Keratinocyte (primary cell): ENCODE data around the gene TRPM3. TPM values are rescaled to one million over a fixed set of nuclear protein-coding genes. Genes with fewer than 3 reads are reported as not detected.

Experiments
- DNase-seq: peaks from one replicate; pipeline ENCODE4 v3.0.0-alpha.2; 2011; ENCODE audit warnings: low read depth, missing footprints, low spot score
- FAIRE-seq: peaks from 2 replicates; lab custom pipeline; 2011; peaks lifted over from hg19 to GRCh38; lab: Jason Lieb, UNC
- H2AFZ ChIP-seq: 2 replicates; pipeline ENCODE4 v1.6.0; 2012; ENCODE audit warnings: low read length, control low read depth, inconsistent platforms; ENCODE audit not compliant: control insufficient read depth
- H3K27ac ChIP-seq: 2 replicates; pipeline ENCODE4 v1.5.1; 2011; ENCODE audit warnings: low read length; ENCODE audit not compliant: control insufficient read depth, insufficient read depth
- H3K27me3 ChIP-seq: 3 replicates; pipeline ENCODE4 v1.6.0; 2011; ENCODE audit warnings: low read length; ENCODE audit not compliant: control insufficient read depth, insufficient read depth; ENCODE audit errors: extremely low read depth
- H3K36me3 ChIP-seq, 2 experiments: 2 replicates in 1 of 2; 3 replicates in 1 of 2; pipeline ENCODE4 v1.5.1; 2011; ENCODE audit warnings: low read length in 2 of 2, mild to moderate bottlenecking in 1 of 2; ENCODE audit not compliant: control insufficient read depth in 2 of 2, insufficient read depth in 2 of 2; ENCODE audit errors: extremely low read depth in 1 of 2
- H3K4me1 ChIP-seq: 3 replicates; pipeline ENCODE4 v1.5.1; 2011; ENCODE audit warnings: low read length; ENCODE audit not compliant: control insufficient read depth, insufficient read depth; ENCODE audit errors: extremely low read depth
- H3K4me2 ChIP-seq: 3 replicates; pipeline ENCODE4 v1.6.0; 2011; ENCODE audit warnings: low read depth, low read length; ENCODE audit not compliant: control insufficient read depth, insufficient read depth; ENCODE audit errors: extremely low read depth
- H3K4me3 ChIP-seq, 3 experiments: fragments of 200-600 bp in 1 of 3; sonication (generic) in 1 of 3; 2 replicates in 2 of 3; 3 replicates in 1 of 3; pipeline ENCODE4 v1.5.1; 2011 to 2016; ENCODE audit warnings: low read length in 3 of 3, mild to moderate bottlenecking in 3 of 3, control low read depth in 2 of 3, inconsistent platforms in 1 of 3, low read depth in 1 of 3, mixed read lengths in 1 of 3, mixed run types in 1 of 3, moderate library complexity in 1 of 3; ENCODE audit not compliant: control insufficient read depth in 2 of 3, insufficient read depth in 2 of 3; ENCODE audit errors: extremely low read depth in 1 of 3
- H3K79me2 ChIP-seq: 2 replicates; pipeline ENCODE4 v1.6.0; 2012; ENCODE audit warnings: low read length; ENCODE audit not compliant: control insufficient read depth, insufficient read depth
- H3K9ac ChIP-seq: 3 replicates; pipeline ENCODE4 v1.6.0; 2011; ENCODE audit warnings: low read length; ENCODE audit not compliant: control insufficient read depth, insufficient read depth; ENCODE audit errors: extremely low read depth
- H3K9me1 ChIP-seq: 3 replicates; pipeline ENCODE4 v1.6.0; 2011; ENCODE audit warnings: low read length; ENCODE audit not compliant: control insufficient read depth, insufficient read depth; ENCODE audit errors: extremely low read depth
- H3K9me3 ChIP-seq: 2 replicates; pipeline ENCODE4 v1.5.1; 2012; ENCODE audit warnings: low read depth, low read length; ENCODE audit not compliant: control insufficient read depth
- H4K20me1 ChIP-seq: 3 replicates; pipeline ENCODE4 v1.6.0; 2011; ENCODE audit warnings: low read length; ENCODE audit not compliant: control insufficient read depth, insufficient read depth; ENCODE audit errors: extremely low read depth
- CTCF ChIP-seq, 3 experiments: IDR thresholded peaks in 1 of 3; conservative IDR thresholded peaks in 1 of 3; optimal IDR thresholded peaks in 1 of 3; 2 replicates in 2 of 3; 3 replicates in 1 of 3; pipeline versions ENCODE3 to v1.5.1; 2011; ENCODE audit warnings: low read length in 3 of 3, mild to moderate bottlenecking in 3 of 3, moderate library complexity in 2 of 3, control low read depth in 1 of 3, inconsistent platforms in 1 of 3; ENCODE audit not compliant: insufficient read depth in 2 of 3; ENCODE audit errors: extremely low read depth in 1 of 3
- EZH2 ChIP-seq: IDR thresholded peaks from one replicate; pipeline ENCODE4 v1.6.1; 2012; ENCODE audit warnings: inconsistent platforms, mild to moderate bottlenecking, low read length, moderate library complexity
- dilution Hi-C: fragments of 300-500 bp; cut with MboI; formaldehyde crosslinking; loops from one replicate; pipeline ENCODE4 v1.7.0; 2020; ENCODE audit warnings: low sequenced_read_pairs; ENCODE audit not compliant: extremely low pct_ligation_motif_present
- polyA minus RNA-seq, 3 experiments: library from RNA; depleted of rRNA, polyadenylated mRNA; stranded (reverse); fragments of >200 nt; gene quantifications; 1 replicate in 1 of 3; 2 replicates in 1 of 3; 3 replicates in 1 of 3; pipeline ENCODE4 v1.2.3, GENCODE V29; 2011
- polyA plus RNA-seq, 5 experiments: library from polyadenylated mRNA; depleted of rRNA in 3 of 5; stranded (reverse) in 3 of 5; stranded (forward) in 1 of 5; unstranded in 1 of 5; fragments of >200 nt; gene quantifications; 1 replicate in 1 of 5; 2 replicates in 3 of 5; 3 replicates in 1 of 5; pipeline versions ENCODE4 v1.2.1 to v1.2.3, GENCODE V29; 2011 to 2012; ENCODE audit warnings: missing spikeins in 2 of 5, low read depth in 1 of 5, low replicate concordance in 1 of 5

TRPM3 gene
- polyA plus RNA-seq (0.03 to 0.27 TPM (median 0.04 TPM) in 3 replicates), polyA minus RNA-seq (0.13 to 0.42 TPM in 2 of 3 replicates, not detected in the other)
- not detected for polyA plus RNA-seq (2011; ENCODE audit: low read depth)
- 0.01 and 0.05 TPM in 2 replicates for polyA plus RNA-seq (2011; cell fraction: cytosol; rRNA removed)
- polyA plus RNA-seq (2011; cell fraction: nucleus; rRNA removed), result 0.11 and 0.15 TPM in 2 replicates
- polyA plus RNA-seq (2012; ENCODE audit: low replicate concordance), result not detected in 2 replicates
- not detected for polyA minus RNA-seq (2011; cell fraction: cytosol; rRNA and poly(A)+ RNA removed)
- 0.21 and 0.93 TPM in 2 replicates for polyA minus RNA-seq (2011; cell fraction: nucleus; rRNA and poly(A)+ RNA removed)

DNA sequence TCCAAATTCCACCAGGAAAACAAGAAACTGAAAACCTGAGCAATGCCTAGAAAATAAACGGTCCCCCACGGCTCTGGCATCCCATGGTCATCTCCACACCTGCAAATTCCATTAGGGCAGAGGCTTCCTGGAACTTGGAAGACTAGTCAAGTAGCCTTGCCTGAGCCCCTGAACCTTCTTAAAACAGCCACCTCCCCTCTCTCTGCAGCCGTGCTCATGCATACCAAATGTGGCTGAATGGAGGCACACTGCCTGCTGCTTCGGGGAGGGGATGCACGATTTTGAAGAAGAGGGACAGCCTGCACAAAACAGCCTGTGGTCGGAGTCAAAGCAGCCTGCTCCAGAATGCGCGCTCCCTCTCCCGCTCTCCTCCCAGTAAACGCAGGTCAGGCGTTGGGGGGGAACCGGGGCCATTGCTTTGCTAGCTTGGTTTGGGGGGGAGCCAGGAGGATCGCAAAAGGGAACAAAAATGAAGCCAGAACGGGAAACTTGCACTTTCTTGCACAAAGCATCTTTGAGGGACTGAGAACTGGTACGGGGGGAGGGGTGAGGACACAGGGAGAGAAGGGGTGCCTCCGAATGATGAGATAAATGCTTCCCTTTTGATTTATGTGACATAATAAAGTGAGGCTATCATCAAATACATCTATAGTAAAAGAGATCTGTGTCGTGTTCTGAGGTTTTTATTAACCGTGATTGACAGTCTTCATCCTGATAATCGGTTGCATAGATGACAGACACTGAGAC is at the start of gene TRPM3:
Gene TRPM3, minus strand, starts transcription at position 347 of the 747 bp plus-strand sequence. Its CDS starts 267 bp downstream, at position 80.
- DNase-seq, result no peak
- Histone ChIP-seq H3K9ac (no peak within 1 kb of the TSS), H3K79me2 (no peaks in the 10 kb centered on the region), H3K9me1 (no peaks in the 10 kb centered on the region), H3K27me3 (peaks cover 15% of the 10 kb centered on the region), H3K27ac (no peak within 1 kb of the TSS), H3K9me3 (no peaks in the 10 kb centered on the region), H4K20me1 (no peaks in the 10 kb centered on the region), H3K4me3 (no peak within 1 kb of the TSS), H2AFZ (no peak within 1 kb of the TSS), H3K4me1 (no peaks in the 10 kb centered on the region), H3K4me2 (no peak within 1 kb of the TSS), H3K36me3 (no peaks in the 10 kb centered on the region)
- no peak for TF ChIP-seq EZH2
- no peak for TF ChIP-seq CTCF (optimal IDR thresholded peaks at IDR 0.05 in 1 of 3, IDR thresholded peaks at IDR 0.05 in 1 of 3, conservative IDR thresholded peaks at IDR 0.05 in 1 of 3; ENCODE audit: extremely low read depth in 1 of 3, insufficient read depth in 2 of 3, low read length in 3 of 3)
- dilution Hi-C loops, result no loop called here
- no peak for FAIRE-seq

- TF ChIP-seq CTCF (optimal IDR thresholded peaks at IDR 0.05 in 1 of 3, IDR thresholded peaks at IDR 0.05 in 1 of 3, conservative IDR thresholded peaks at IDR 0.05 in 1 of 3; ENCODE audit: extremely low read depth in 1 of 3, insufficient read depth in 2 of 3, low read length in 3 of 3) (no peak), EZH2 (no peak)
- FAIRE-seq, result no peak
- no peaks in the 10 kb centered on the region for H4K20me1 ChIP-seq
- no peak overlapping the region for H3K4me2 ChIP-seq
- no peak overlapping the region for H3K4me3 ChIP-seq
- H2AFZ ChIP-seq, result no peak overlapping the region
- no peaks in the 10 kb centered on the region for H3K79me2 ChIP-seq
- H3K27me3 ChIP-seq, result no peaks in the 10 kb centered on the region
- H3K36me3 ChIP-seq, result no peaks in the 10 kb centered on the region
- dilution Hi-C loops, result no loop called here
- no peak overlapping the region for H3K27ac ChIP-seq
- H3K9me3 ChIP-seq, result no peaks in the 10 kb centered on the region
- H3K4me1 ChIP-seq, result no peaks in the 10 kb centered on the region
- no peaks in the 10 kb centered on the region for H3K9me1 ChIP-seq
- H3K9ac ChIP-seq, result no peak overlapping the region
- DNase-seq, result no peak
These were observed 47.0 kb upstream of the TRPM3 start for GRCh38 chr9:71168418-71168817.
